K562 (cell line): ENCODE measurements around the gene BRINP1. TPM values are rescaled to one million over a fixed set of nuclear protein-coding genes. Genes with fewer than 3 reads are reported as not detected.

Source experiments
- ATAC-seq: fragments of 200-7000 bp; cut with Tn5 transposase; 3 replicates; pipeline ENCODE4 v1.9.1; 2020; ENCODE audit warnings: moderate library complexity
- BruUV-seq: library from RNA; stranded (reverse); fragments of 400-500 nt; replicated peaks from 2 replicates; lab custom pipeline; 2021; lab: Mats Ljungman, UMichigan
- CTCF ChIA-PET: fragments of 300-600 bp; formaldehyde crosslinking; extraction: SDS; loops from one replicate; lab custom pipeline; 2021; ENCODE audit warnings: low intra/inter-chr PET ratio; lab: Yijun Ruan, JAX
- POLR2A ChIA-PET: fragments of 300-600, 350-650 bp; sonication (Branson Sonifier 250); formaldehyde crosslinking; extraction: SDS; loops from one replicate; lab custom pipeline; 2021; ENCODE audit warnings: antibody characterized with exemption, inconsistent platforms; lab: Yijun Ruan, JAX
- DNase-seq, 4 experiments: peaks; one replicate each; pipeline versions ENCODE4 v3.0.0 to v3.0.0-alpha.2; 2011 to 2018; ENCODE audit warnings: low spot score in 3 of 4, mixed read lengths in 3 of 4; ENCODE audit errors: extremely low read depth in 1 of 4
- FAIRE-seq: peaks from 2 replicates; lab custom pipeline; 2011; peaks lifted over from hg19 to GRCh38; lab: Jason Lieb, UNC
- H2AFZ ChIP-seq: 2 replicates; pipeline ENCODE4 v1.6.0; 2011; ENCODE audit warnings: low read depth, low read length, control low read depth, inconsistent platforms
- H3K27ac ChIP-seq: fragments of 200-600 bp; 3 replicates; pipeline ENCODE4 v1.8.0; 2011; ENCODE audit warnings: low read depth, mild to moderate bottlenecking, control low read depth, inconsistent platforms, low read length, moderate library complexity, mixed read lengths; ENCODE audit errors: extremely low read depth
- H3K27me3 ChIP-seq, 2 experiments: fragments of 300-600 bp in 1 of 2; 2 replicates in 1 of 2; 3 replicates in 1 of 2; pipeline versions ENCODE4 v1.6.0 to v1.8.0; 2011; ENCODE audit warnings: inconsistent platforms in 2 of 2, low read length in 2 of 2, mild to moderate bottlenecking in 1 of 2, mixed read lengths in 1 of 2, moderate library complexity in 1 of 2; ENCODE audit not compliant: control insufficient read depth in 2 of 2, insufficient read depth in 2 of 2
- H3K36me3 ChIP-seq: fragments of 300-600 bp; 3 replicates; pipeline ENCODE4 v1.8.0; 2011; ENCODE audit warnings: mild to moderate bottlenecking, low read length, inconsistent platforms; ENCODE audit not compliant: control insufficient read depth, insufficient read depth
- H3K4me1 ChIP-seq, 2 experiments: fragments of 200-600 bp in 1 of 2; replicated peaks in 1 of 2; 2 replicates in 1 of 2; 3 replicates in 1 of 2; pipeline versions ENCODE4 v1.5.1 to v1.8.0; 2011; ENCODE audit warnings: inconsistent platforms in 2 of 2, low read length in 2 of 2, mild to moderate bottlenecking in 1 of 2, mixed read lengths in 1 of 2, moderate library complexity in 1 of 2; ENCODE audit not compliant: control insufficient read depth in 2 of 2, insufficient read depth in 2 of 2
- H3K4me2 ChIP-seq: 2 replicates; pipeline ENCODE4 v1.6.1; 2011; ENCODE audit warnings: low read length, control low read depth, inconsistent platforms, mixed read lengths; ENCODE audit not compliant: insufficient read depth
- H3K4me3 ChIP-seq: fragments of 200-600 bp; sonication (generic), shearing (Covaris generic); 2 replicates; pipeline ENCODE4 v1.5.1; 2016; ENCODE audit warnings: control low read depth, inconsistent platforms
- H3K79me2 ChIP-seq: fragments of 200-600 bp; 3 replicates; pipeline ENCODE4 v1.8.0; 2011; ENCODE audit warnings: low read length, inconsistent platforms; ENCODE audit not compliant: control insufficient read depth, insufficient read depth
- H3K9ac ChIP-seq, 2 experiments: 2 replicates each; pipeline versions ENCODE4 v1.6.0 to v1.6.1; 2011; ENCODE audit warnings: low read depth in 2 of 2, low read length in 2 of 2, control low read depth in 1 of 2, inconsistent platforms in 1 of 2, mild to moderate bottlenecking in 1 of 2, mixed read lengths in 1 of 2; ENCODE audit not compliant: insufficient read depth in 1 of 2
- H3K9me1 ChIP-seq: one replicate; pipeline ENCODE4 v1.6.0; 2011; ENCODE audit warnings: inconsistent platforms, mild to moderate bottlenecking, low read length, moderate library complexity; ENCODE audit not compliant: control insufficient read depth, insufficient read depth
- H3K9me3 ChIP-seq: replicated peaks from 2 replicates; pipeline ENCODE4 v1.5.1; 2011; ENCODE audit warnings: low read depth, low read length, inconsistent platforms; ENCODE audit not compliant: control insufficient read depth, insufficient read depth
- H4K20me1 ChIP-seq: replicated peaks from 2 replicates; pipeline ENCODE4 v1.6.1; 2011; ENCODE audit warnings: low read length, inconsistent platforms, mixed read lengths; ENCODE audit not compliant: control insufficient read depth, insufficient read depth
- ARID1B ChIP-seq: fragments of 450-650 bp; IDR thresholded peaks from 2 replicates; pipeline ENCODE4 v1.6.1; 2016; ENCODE audit warnings: antibody characterized with exemption, mild to moderate bottlenecking, inconsistent platforms
- KHSRP ChIP-seq: fragments of 450-650 bp; IDR thresholded peaks from 2 replicates; pipeline ENCODE4 v1.6.1; 2017
- NFIC ChIP-seq: fragments of 450-650 bp; IDR thresholded peaks from 2 replicates; pipeline ENCODE4 v1.6.1; 2017; ENCODE audit warnings: mild to moderate bottlenecking, inconsistent platforms
- NFXL1 ChIP-seq: fragments of 450-650 bp; formaldehyde crosslinking; IDR thresholded peaks from 2 replicates; pipeline ENCODE4 v1.4.0; 2021; ENCODE audit warnings: mild to moderate bottlenecking
- POU5F1 ChIP-seq: fragments of 150-350 bp; IDR thresholded peaks from 2 replicates; pipeline ENCODE4 v1.6.1; 2014; ENCODE audit warnings: borderline replicate concordance, low read length, low read depth, mild to moderate bottlenecking; ENCODE audit not compliant: partially characterized antibody
- PURB ChIP-seq: sonication (generic); formaldehyde crosslinking; IDR thresholded peaks from 2 replicates; pipeline ENCODE4 v1.9.0; 2021; ENCODE audit warnings: low read depth, mild to moderate bottlenecking, missing genetic modification reagents
- ZNF143 ChIP-seq: sonication (generic); formaldehyde crosslinking; IDR thresholded peaks from 2 replicates; pipeline ENCODE4 v1.9.0; 2022; ENCODE audit warnings: mild to moderate bottlenecking, missing genetic modification reagents
- ZNF766 ChIP-seq: fragments of 200-800 bp; sonication (Bioruptor generic); conservative IDR thresholded peaks from 2 replicates; pipeline ENCODE4 v1.6.1; 2016; ENCODE audit warnings: missing genetic modification characterization, missing compliant biosample characterization
- WGBS: fragments of 100-300 bp; shearing (Covaris generic); methylation state at CpG from one replicate; pipeline ENCODE4 v1.1.6; 2016; ENCODE audit warnings: low coverage, mixed read lengths; ENCODE audit not compliant: insufficient coverage; ENCODE audit errors: missing lambda C conversion rate; 5-methylcytosine and 5-hydroxymethylcytosine counted together
- in situ Hi-C: fragments of 300-500 bp; cut with MboI; formaldehyde crosslinking; loops from 4 replicates; pipeline ENCODE4 v1.15.0; 2018; ENCODE audit warnings: inconsistent platforms, mixed read lengths
- intact Hi-C: fragments of 100-400 bp; cut with micrococcal nuclease; formaldehyde crosslinking; loops from 2 replicates; pipeline ENCODE4 v1.14.2; 2022
- polyA plus RNA-seq, 8 experiments: library from polyadenylated mRNA; depleted of rRNA in 4 of 8; stranded (reverse) in 5 of 8; unstranded in 3 of 8; fragments of >200 nt; fragmentation: Nextera tagmentation in 2 of 8; fragmentation: Illumina TruSeq in 1 of 8; extraction: Ambion mirVana in 2 of 8; extraction: Trizol in 1 of 8; gene quantifications; 2 replicates each; pipeline versions ENCODE4 v1.2.1 to v1.2.3, GENCODE V29; 2011 to 2014; ENCODE audit warnings: inconsistent platforms in 1 of 8, missing spikeins in 1 of 8
- total RNA-seq, 7 experiments: library from RNA; depleted of rRNA in 6 of 7; stranded (reverse); fragments of >200 nt in 6 of 7; fragmentation: Illumina TruSeq in 2 of 7; extraction: Trizol in 2 of 7; gene quantifications; 2 replicates each; pipeline versions ENCODE4 v1.2.1 to v1.2.3, GENCODE V29; 2011 to 2021; ENCODE audit warnings: low replicate concordance in 1 of 7
- TF ChIP-seq, protein P1 (sequence below): fragments of 450-650 bp; IDR thresholded peaks from 2 replicates; pipeline ENCODE4 v1.6.1; 2018; ENCODE audit not compliant: partially characterized antibody
- TF ChIP-seq, protein P2 (sequence below): fragments of 450-650 bp; conservative IDR thresholded peaks from 2 replicates; pipeline ENCODE4 v1.6.1; 2016; ENCODE audit warnings: missing genetic modification characterization, low read depth, mild to moderate bottlenecking, control low read depth, missing compliant biosample characterization

The BRINP1 gene
- total and polyA plus RNA-seq, 9 of the 15 experiments (the other 6 are each of a cell fraction or from before 2014, with no cell fraction given): not detected

GRCh38 chr9:119339056-119339455, 30.2 kb downstream of the BRINP1 start:
- Histone ChIP-seq H3K4me2 (no peak overlapping the region), H4K20me1 (no peaks in the 10 kb centered on the region), H3K27ac (no peak overlapping the region)
- in situ Hi-C loops: no loop called here
- no peak for ATAC-seq
- TF ChIP-seq KHSRP (no peak), ZNF766 (no peak), PURB (CRISPR knock-in tag) (no peak), POU5F1 (no peak), NFIC (no peak), NFXL1 (CRISPR knock-in tag) (no peak), ZNF143 (no peak), ARID1B (no peak)
- TF ChIP-seq, protein P1, sequence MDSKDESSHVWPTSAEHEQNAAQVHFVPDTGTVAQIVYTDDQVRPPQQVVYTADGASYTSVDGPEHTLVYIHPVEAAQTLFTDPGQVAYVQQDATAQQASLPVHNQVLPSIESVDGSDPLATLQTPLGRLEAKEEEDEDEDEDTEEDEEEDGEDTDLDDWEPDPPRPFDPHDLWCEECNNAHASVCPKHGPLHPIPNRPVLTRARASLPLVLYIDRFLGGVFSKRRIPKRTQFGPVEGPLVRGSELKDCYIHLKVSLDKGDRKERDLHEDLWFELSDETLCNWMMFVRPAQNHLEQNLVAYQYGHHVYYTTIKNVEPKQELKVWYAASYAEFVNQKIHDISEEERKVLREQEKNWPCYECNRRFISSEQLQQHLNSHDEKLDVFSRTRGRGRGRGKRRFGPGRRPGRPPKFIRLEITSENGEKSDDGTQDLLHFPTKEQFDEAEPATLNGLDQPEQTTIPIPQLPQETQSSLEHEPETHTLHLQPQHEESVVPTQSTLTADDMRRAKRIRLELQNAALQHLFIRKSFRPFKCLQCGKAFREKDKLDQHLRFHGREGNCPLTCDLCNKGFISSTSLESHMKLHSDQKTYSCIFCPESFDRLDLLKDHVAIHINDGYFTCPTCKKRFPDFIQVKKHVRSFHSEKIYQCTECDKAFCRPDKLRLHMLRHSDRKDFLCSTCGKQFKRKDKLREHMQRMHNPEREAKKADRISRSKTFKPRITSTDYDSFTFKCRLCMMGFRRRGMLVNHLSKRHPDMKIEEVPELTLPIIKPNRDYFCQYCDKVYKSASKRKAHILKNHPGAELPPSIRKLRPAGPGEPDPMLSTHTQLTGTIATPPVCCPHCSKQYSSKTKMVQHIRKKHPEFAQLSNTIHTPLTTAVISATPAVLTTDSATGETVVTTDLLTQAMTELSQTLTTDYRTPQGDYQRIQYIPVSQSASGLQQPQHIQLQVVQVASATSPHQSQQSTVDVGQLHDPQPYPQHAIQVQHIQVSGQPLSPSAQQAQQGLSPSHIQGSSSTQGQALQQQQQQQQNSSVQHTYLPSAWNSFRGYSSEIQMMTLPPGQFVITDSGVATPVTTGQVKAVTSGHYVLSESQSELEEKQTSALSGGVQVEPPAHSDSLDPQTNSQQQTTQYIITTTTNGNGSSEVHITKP: no peak
- TF ChIP-seq, protein P2, sequence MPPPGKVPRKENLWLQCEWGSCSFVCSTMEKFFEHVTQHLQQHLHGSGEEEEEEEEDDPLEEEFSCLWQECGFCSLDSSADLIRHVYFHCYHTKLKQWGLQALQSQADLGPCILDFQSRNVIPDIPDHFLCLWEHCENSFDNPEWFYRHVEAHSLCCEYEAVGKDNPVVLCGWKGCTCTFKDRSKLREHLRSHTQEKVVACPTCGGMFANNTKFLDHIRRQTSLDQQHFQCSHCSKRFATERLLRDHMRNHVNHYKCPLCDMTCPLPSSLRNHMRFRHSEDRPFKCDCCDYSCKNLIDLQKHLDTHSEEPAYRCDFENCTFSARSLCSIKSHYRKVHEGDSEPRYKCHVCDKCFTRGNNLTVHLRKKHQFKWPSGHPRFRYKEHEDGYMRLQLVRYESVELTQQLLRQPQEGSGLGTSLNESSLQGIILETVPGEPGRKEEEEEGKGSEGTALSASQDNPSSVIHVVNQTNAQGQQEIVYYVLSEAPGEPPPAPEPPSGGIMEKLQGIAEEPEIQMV: no peak
- TF ChIP-seq, all 486 proteins: peak for 0
- no peaks in the 10 kb centered on the region for H3K36me3 ChIP-seq
- no peak for DNase-seq
- H3K9me3 ChIP-seq: 0 out of 2 replicates have a peak, but pooled peaks cover 2% of the 10 kb centered on the region
- no peak for FAIRE-seq
- POLR2A ChIA-PET: no interaction called here
- BruUV-seq: no TSS peak
- no peak overlapping the region for H2AFZ ChIP-seq
- H3K27me3 ChIP-seq: no peaks in the 10 kb centered on the region
- WGBS: 0% methylated on average over 3 of the region's 3 CpGs
- intact Hi-C loops: no loop called here
- no peak overlapping the region for H3K9ac ChIP-seq
- CTCF ChIA-PET: no interaction called here
- no peaks in the 10 kb centered on the region for H3K79me2 ChIP-seq
- H3K4me1 ChIP-seq: no peaks in the 10 kb centered on the region
- H3K9me1 ChIP-seq: no peaks in the 10 kb centered on the region
- no peak overlapping the region for H3K4me3 ChIP-seq
